Adrenal gland (tissue), 12 donors: ENCODE measurements around the gene LBX1. TPM values are rescaled to one million over a fixed set of nuclear protein-coding genes. Genes with fewer than 3 reads are reported as not detected.
A peak's percentile ranks its signal among the peaks of the same experiment; 100 is the strongest.

Source experiments
- DNase-seq, 7 donors: peaks; one replicate each; pipeline ENCODE4 v3.0.0-alpha.2; 2019 to 2020
- H3K27ac ChIP-seq, 5 donors: fragments of 200-600 bp; sonication (generic) in 4 of 5; 1 replicate in 3 of 5; 2 replicates in 2 of 5; pipeline versions ENCODE4 v1.5.1 to v1.8.0; 2016 to 2020; ENCODE audit warnings: mild to moderate bottlenecking in 1 of 5
- H3K27me3 ChIP-seq: fragments of 200-600 bp; 2 replicates; pipeline ENCODE4 v1.8.0; 2021
- H3K36me3 ChIP-seq, 2 donors: fragments of 200-600 bp; replicated peaks in 1 of 2; 1 replicate in 1 of 2; 2 replicates in 1 of 2; pipeline versions ENCODE4 v1.5.1 to v1.8.0; 2018 to 2022
- H3K4me1 ChIP-seq, 2 donors: fragments of 200-600 bp; replicated peaks in 1 of 2; 1 replicate in 1 of 2; 2 replicates in 1 of 2; pipeline versions ENCODE4 v1.5.1 to v1.8.0; 2018 to 2021
- H3K4me3 ChIP-seq, 4 donors: fragments of 200-600 bp; sonication (generic) in 3 of 4; one replicate each; pipeline ENCODE4 v1.5.1; 2016 to 2018
- H3K9me3 ChIP-seq, 3 donors: fragments of 200-600 bp; sonication (generic) in 1 of 3; replicated peaks in 1 of 3; 1 replicate in 2 of 3; 2 replicates in 1 of 3; pipeline versions ENCODE4 v1.5.1 to v1.8.0; 2016 to 2021
- POLR2A ChIP-seq, 2 donors: fragments of 450-650 bp; IDR thresholded peaks; one replicate each; pipeline ENCODE4 v1.6.1; 2017; ENCODE audit warnings: antibody characterized with exemption in 2 of 2, mild to moderate bottlenecking in 2 of 2, moderate library complexity in 1 of 2
- WGBS, 4 donors: extraction: QIAGEN DNeasy Blood & Tissue Kit in 2 of 4; methylation state at CpG; one replicate each; pipeline versions ENCODE4 v1.1.5 to v1.1.7; 2013 to 2017; 5-methylcytosine and 5-hydroxymethylcytosine counted together
- intact Hi-C, 2 donors: fragments of 100-400 bp; cut with DNase I; formaldehyde crosslinking; loops; one replicate each; pipeline versions ENCODE4 v1.14.1 to v1.15.0; 2022 to 2023
- polyA plus RNA-seq, 3 donors: library from polyadenylated mRNA; stranded (reverse); fragments of 200-250 nt in 2 of 3; fragments of 350-450 nt in 1 of 3; fragmentation: Illumina TruSeq in 1 of 3; extraction: RNeasy Lipid Tissue Mini Kit (QIAGEN cat#74804) in 1 of 3; gene quantifications; one replicate each; pipeline ENCODE4 v1.2.3, GENCODE V29; 2013 to 2014
- total RNA-seq, 9 donors: library from RNA; depleted of rRNA in 4 of 9; stranded (reverse); fragments of >200 nt in 4 of 9; fragments of 120-200 nt in 1 of 9; fragmentation: NEBNext Ultra II Directional in 1 of 9; extraction: Animal tissue kit (Norgen Biotek cat#: 25700) in 1 of 9; gene quantifications; one replicate each; pipeline versions ENCODE4 v1.1.0 to v1.2.4, GENCODE V29; 2013 to 2023
- TF ChIP-seq, protein P1 (sequence below), 6 experiments: fragments of 450-650 bp in 4 of 6; fragments of 200-600 bp in 2 of 6; sonication (generic) in 1 of 6; IDR thresholded peaks; 1 replicate in 5 of 6; 2 replicates in 1 of 6; pipeline versions ENCODE4 v1.5.1 to v1.8.0; 2016 to 2021; ENCODE audit warnings: antibody characterized with exemption in 6 of 6, mild to moderate bottlenecking in 2 of 6, moderate library complexity in 1 of 6
- donor health status: healthy with polysubstance abuse.
- donor health status: Bipolar disorder and iron deficiency.
- donor health status: DM: yes; HTN: yes; CAD: no.
- donor health status: DM: no; HTN: no; CAD: no.
- donor health status: DM: no; HTN: no; CAD: no.
- donor health status: DM: yes; HTN: yes; CAD: no.

Gene LBX1
- total and polyA plus RNA-seq, 12 donors: 0.14 TPM; not detected in 11

DNA sequence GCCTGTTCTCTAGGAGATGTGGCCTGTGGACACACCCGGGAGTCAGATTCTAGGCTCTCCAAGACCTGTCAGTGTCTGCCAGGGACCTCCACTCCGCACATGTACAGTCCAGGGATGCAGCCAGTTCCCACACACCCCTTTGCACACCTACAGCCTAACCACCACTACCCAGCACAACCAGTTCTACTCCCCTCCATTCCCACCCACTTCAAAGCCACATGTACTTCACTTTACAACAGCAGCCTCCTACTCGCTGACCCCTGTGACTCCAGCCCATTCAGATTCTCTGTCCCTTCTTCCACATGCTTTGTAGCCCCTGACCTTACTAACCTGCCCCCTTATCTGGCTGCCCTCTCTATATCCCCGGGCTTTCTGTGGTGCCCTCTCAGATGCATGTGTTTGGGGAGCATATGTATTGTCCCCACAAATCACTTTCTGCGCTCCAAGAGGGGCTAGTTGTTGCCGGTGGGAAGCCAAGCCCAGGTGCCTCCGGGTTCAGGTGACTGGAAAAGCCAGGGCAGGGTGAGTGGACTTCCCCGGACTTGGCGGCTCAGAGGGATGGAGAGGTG, 7.2 kb downstream of the LBX1 start:
- peaks cover 97% of the 10 kb centered on the region for H3K27me3 ChIP-seq
- H3K27ac ChIP-seq: no peak overlapping the region

DNA sequence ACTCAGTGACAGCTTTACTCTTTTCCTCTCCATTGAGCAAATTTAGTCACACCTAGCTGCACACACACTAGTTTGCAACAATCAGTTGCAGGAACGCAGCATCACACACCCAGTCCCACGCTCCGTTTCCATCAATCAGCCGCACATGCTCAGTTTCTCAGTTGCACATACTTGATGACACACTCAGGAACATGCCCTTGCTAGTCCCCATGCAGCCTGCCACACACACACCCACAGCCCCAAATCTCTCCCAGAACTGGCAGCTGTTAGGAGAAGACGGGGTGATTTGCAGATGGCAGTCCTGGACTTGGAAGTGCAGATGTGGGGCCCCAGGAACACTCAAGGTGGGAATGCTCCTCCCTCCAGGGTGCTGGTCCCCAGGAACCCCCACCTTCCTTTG, 7.7 kb downstream of the LBX1 start:
- intact Hi-C loops: no loop called here
- Histone ChIP-seq H3K27me3 (peaks cover 97% of the 10 kb centered on the region), H3K9me3 (no peaks in the 10 kb centered on the region), H3K4me1 (peaks cover 12 to 48% of the 10 kb centered on the region in 2 donors), H3K4me3 (no peak overlapping the region), H3K36me3 (no peaks in the 10 kb centered on the region), H3K27ac (no peak overlapping the region)
- 33 to 54% (median 47%) methylated on average over 4 to 5 of the region's 5 CpGs for WGBS, 4 donors
- no peak for DNase-seq
- TF ChIP-seq, protein P1, sequence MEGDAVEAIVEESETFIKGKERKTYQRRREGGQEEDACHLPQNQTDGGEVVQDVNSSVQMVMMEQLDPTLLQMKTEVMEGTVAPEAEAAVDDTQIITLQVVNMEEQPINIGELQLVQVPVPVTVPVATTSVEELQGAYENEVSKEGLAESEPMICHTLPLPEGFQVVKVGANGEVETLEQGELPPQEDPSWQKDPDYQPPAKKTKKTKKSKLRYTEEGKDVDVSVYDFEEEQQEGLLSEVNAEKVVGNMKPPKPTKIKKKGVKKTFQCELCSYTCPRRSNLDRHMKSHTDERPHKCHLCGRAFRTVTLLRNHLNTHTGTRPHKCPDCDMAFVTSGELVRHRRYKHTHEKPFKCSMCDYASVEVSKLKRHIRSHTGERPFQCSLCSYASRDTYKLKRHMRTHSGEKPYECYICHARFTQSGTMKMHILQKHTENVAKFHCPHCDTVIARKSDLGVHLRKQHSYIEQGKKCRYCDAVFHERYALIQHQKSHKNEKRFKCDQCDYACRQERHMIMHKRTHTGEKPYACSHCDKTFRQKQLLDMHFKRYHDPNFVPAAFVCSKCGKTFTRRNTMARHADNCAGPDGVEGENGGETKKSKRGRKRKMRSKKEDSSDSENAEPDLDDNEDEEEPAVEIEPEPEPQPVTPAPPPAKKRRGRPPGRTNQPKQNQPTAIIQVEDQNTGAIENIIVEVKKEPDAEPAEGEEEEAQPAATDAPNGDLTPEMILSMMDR (IDR thresholded peaks at IDR 0.05): no peak
- no peak for TF ChIP-seq POLR2A (IDR thresholded peaks at IDR 0.05)

More for the DNA sequence above, 7.2 kb downstream of the LBX1 start:
- TF ChIP-seq, protein P1 (IDR thresholded peaks at IDR 0.05): no peak
- TF ChIP-seq POLR2A (IDR thresholded peaks at IDR 0.05): no peak
- no peaks in the 10 kb centered on the region for H3K9me3 ChIP-seq
- H3K36me3 ChIP-seq: no peaks in the 10 kb centered on the region
- H3K4me3 ChIP-seq: no peak overlapping the region
- intact Hi-C loops: no loop called here
- peak in 1 of 7 donors; percentile 15 for DNase-seq
- 11 to 15% (median 14%) methylated on average over 6 to 9 of the region's 9 CpGs for WGBS, 4 donors
- H3K4me1 ChIP-seq: peaks cover 17 to 48% of the 10 kb centered on the region in 2 donors

- WGBS, 4 donors: 70 to 83% (median 74%) methylated on average over 3 of the region's 3 CpGs
- no peak for DNase-seq
- Histone ChIP-seq H3K4me3 (no peak overlapping the region), H3K4me1 (peaks cover 6 to 39% of the 10 kb centered on the region in 2 donors), H3K9me3 (no peaks in the 10 kb centered on the region), H3K27ac (no peak overlapping the region), H3K27me3 (peaks cover 97% of the 10 kb centered on the region), H3K36me3 (no peaks in the 10 kb centered on the region)
- TF ChIP-seq, protein P1 (IDR thresholded peaks at IDR 0.05): no peak
- TF ChIP-seq POLR2A (IDR thresholded peaks at IDR 0.05): no peak
- intact Hi-C loops: loop anchor here (5.0 to 10.0 kb wide), 4 partner anchors 67 to 347 kb away; no protein-coding TSS in a partner anchor
These were observed 9.3 kb downstream of the LBX1 start for GRCh38 chr10:101219946-101220451.

GRCh38 chr10:101219139-101219945, 9.9 kb downstream of the LBX1 start:
- Histone ChIP-seq H3K4me1 (peaks cover 0 to 38% of the 10 kb centered on the region in 2 donors), H3K4me3 (no peak overlapping the region), H3K9me3 (no peaks in the 10 kb centered on the region), H3K27ac (no peak overlapping the region), H3K27me3 (peaks cover 97% of the 10 kb centered on the region), H3K36me3 (no peaks in the 10 kb centered on the region)
- TF ChIP-seq, protein P1 (IDR thresholded peaks at IDR 0.05): no peak
- no peak for TF ChIP-seq POLR2A (IDR thresholded peaks at IDR 0.05)
- 26 to 35% (median 27%) methylated on average over 22 to 26 of the region's 26 CpGs for WGBS, 4 donors
- intact Hi-C loops: loop anchor here (5.0 to 10.0 kb wide), 4 partner anchors 68 to 348 kb away; no protein-coding TSS in a partner anchor
- DNase-seq: no peak
